Kidney tubule cell (primary cell): ENCODE data around the gene HBA1.
"Not testable (repeated sequence)": the region's sequence is repeated elsewhere in the genome, so short reads cannot be mapped to it uniquely, and the experiment has no call there.

Experiments
- DNase-seq: peaks from one replicate; pipeline ENCODE4 v3.0.0-alpha.2; 2018; ENCODE audit warnings: low spot score

Gene HBA1

GRCh38 chr16:176006-176405 is 474 bp upstream of the HBA1 start:
- DNase-seq = not testable (repeated sequence)

- DNase-seq = no peak
Observed at GRCh38 chr16:177394-177822, 928 bp downstream of the HBA1 start.

GRCh38 chr16:177981-178667 is 1.6 kb downstream of the HBA1 start:
- DNase-seq = no peak

- DNase-seq = no peak
Observed at GRCh38 chr16:178668-179015, 2.2 kb downstream of the HBA1 start.

- DNase-seq = no peak
Observed at GRCh38 chr16:179211-180092, 3.0 kb downstream of the HBA1 start.

- DNase-seq = peak; percentile 14
Observed at GRCh38 chr16:180101-180675, 3.7 kb downstream of the HBA1 start, which contains the start of gene HBQ1. Gene HBQ1, plus strand, starts transcription at chr16:180459. Its CDS starts 28 bp downstream, at chr16:180487.

- peak; percentile 77 for DNase-seq
Observed at GRCh38 chr16:180681-181564, 4.4 kb downstream of the HBA1 start.

GRCh38 chr16:181565-182021 is 5.1 kb downstream of the HBA1 start:
- peak; percentile 9 for DNase-seq

- DNase-seq = no peak
Observed at GRCh38 chr16:183005-183404, 6.5 kb downstream of the HBA1 start.

GRCh38 chr16:185213-185612 is 8.7 kb downstream of the HBA1 start:
- DNase-seq = no peak

GRCh38 chr16:185691-186090 is 9.2 kb downstream of the HBA1 start:
- no peak for DNase-seq

- DNase-seq = no peak
Observed at GRCh38 chr16:187330-187729, 10.8 kb downstream of the HBA1 start.

GRCh38 chr16:188674-189073 is 12.2 kb downstream of the HBA1 start:
- DNase-seq = peak; percentile 9

GRCh38 chr16:189604-190186 is 13.2 kb downstream of the HBA1 start:
- DNase-seq = no peak

- DNase-seq = no peak
Observed at GRCh38 chr16:191831-192230, 15.4 kb downstream of the HBA1 start.

- no peak for DNase-seq
Observed at GRCh38 chr16:192686-193085, 16.2 kb downstream of the HBA1 start.

GRCh38 chr16:193441-193840 is 17.0 kb downstream of the HBA1 start:
- DNase-seq = no peak

GRCh38 chr16:194516-194915 is 18.0 kb downstream of the HBA1 start:
- no peak for DNase-seq

GRCh38 chr16:200388-200787 is 23.9 kb downstream of the HBA1 start:
- peak; percentile 76 for DNase-seq

- DNase-seq = no peak
Observed at GRCh38 chr16:203246-203645, 26.8 kb downstream of the HBA1 start.

GRCh38 chr16:204046-204445 is 27.6 kb downstream of the HBA1 start:
- DNase-seq = not testable (repeated sequence)
